HepG2 (cell line): ENCODE data around the gene GFOD1. TPM values are rescaled to one million over a fixed set of nuclear protein-coding genes. Genes with fewer than 3 reads are reported as not detected.

Source experiments
- ATAC-seq: fragments of 200-7000 bp; cut with Tn5 transposase; 3 replicates; pipeline ENCODE4 v1.9.1; 2020; ENCODE audit warnings: mild to moderate bottlenecking, moderate library complexity
- BruUV-seq: library from RNA; stranded (reverse); fragments of 400-500 nt; replicated peaks from 2 replicates; lab custom pipeline; 2021; lab: Mats Ljungman, UMichigan
- CTCF ChIA-PET: fragments of 300-600 bp; formaldehyde crosslinking; extraction: SDS; loops from one replicate; lab custom pipeline; 2021; ENCODE audit warnings: low total read pairs, inconsistent platforms, low intra/inter-chr PET ratio; lab: Yijun Ruan, JAX
- POLR2A ChIA-PET: fragments of 350-600 bp; sonication (Branson Sonifier 250); formaldehyde crosslinking; loops from one replicate; lab custom pipeline; 2020; ENCODE audit warnings: antibody characterized with exemption, inconsistent platforms; lab: Yijun Ruan, JAX
- DNase-seq: peaks from one replicate; pipeline ENCODE4 v3.0.0-alpha.2; 2015; ENCODE audit warnings: low spot score
- FAIRE-seq: peaks from 3 replicates; lab custom pipeline; 2011; peaks lifted over from hg19 to GRCh38; lab: Jason Lieb, UNC
- H2AFZ ChIP-seq: one replicate; pipeline ENCODE4 v1.6.1; 2011; ENCODE audit warnings: low read length, inconsistent platforms
- H3K27ac ChIP-seq: fragments of 300-600 bp; 3 replicates; pipeline ENCODE4 v1.8.0; 2011; ENCODE audit warnings: mixed run types, mild to moderate bottlenecking, mixed read lengths, low read length, inconsistent platforms; ENCODE audit not compliant: insufficient read depth; ENCODE audit errors: extremely low read length
- H3K27me3 ChIP-seq, 2 experiments: fragments of 200-600 bp in 1 of 2; 2 replicates in 1 of 2; 3 replicates in 1 of 2; pipeline versions ENCODE4 v1.6.0 to v1.8.0; 2011; ENCODE audit warnings: low read length in 2 of 2, mild to moderate bottlenecking in 2 of 2, moderate library complexity in 2 of 2, inconsistent platforms in 1 of 2; ENCODE audit not compliant: insufficient read depth in 2 of 2, control insufficient read depth in 1 of 2
- H3K36me3 ChIP-seq, 2 experiments: fragments of 200-600 bp in 1 of 2; replicated peaks in 1 of 2; 2 replicates in 1 of 2; 3 replicates in 1 of 2; pipeline versions ENCODE4 v1.5.1 to v1.8.0; 2011; ENCODE audit warnings: low read length in 2 of 2, inconsistent platforms in 1 of 2; ENCODE audit not compliant: insufficient read depth in 2 of 2, control insufficient read depth in 1 of 2
- H3K4me1 ChIP-seq: 2 replicates; pipeline ENCODE4 v1.5.1; 2012; ENCODE audit warnings: low read length, inconsistent platforms; ENCODE audit not compliant: insufficient read depth
- H3K4me2 ChIP-seq: 2 replicates; pipeline ENCODE4 v1.6.0; 2011; ENCODE audit warnings: low read depth, low read length, inconsistent platforms
- H3K4me3 ChIP-seq, 3 experiments: fragments of 200-600 bp in 1 of 3; sonication (generic), shearing (Covaris generic) in 1 of 3; replicated peaks in 1 of 3; 2 replicates each; pipeline ENCODE4 v1.5.1; 2011 to 2016; ENCODE audit warnings: low read length in 3 of 3, inconsistent platforms in 2 of 3, low read depth in 2 of 3, mild to moderate bottlenecking in 2 of 3, control low read depth in 1 of 3, mixed read lengths in 1 of 3; ENCODE audit not compliant: insufficient read depth in 1 of 3
- H3K79me2 ChIP-seq: one replicate; pipeline ENCODE4 v1.6.1; 2011; ENCODE audit warnings: low read length, inconsistent platforms; ENCODE audit not compliant: insufficient read depth
- H3K9ac ChIP-seq: 2 replicates; pipeline ENCODE4 v1.6.0; 2011; ENCODE audit warnings: mild to moderate bottlenecking, low read depth, low read length, inconsistent platforms; ENCODE audit not compliant: insufficient read depth
- H3K9me3 ChIP-seq: 2 replicates; pipeline ENCODE4 v1.5.1; 2012; ENCODE audit warnings: mild to moderate bottlenecking, low read length
- H4K20me1 ChIP-seq: 2 replicates; pipeline ENCODE4 v1.6.0; 2011; ENCODE audit warnings: inconsistent platforms, mild to moderate bottlenecking, low read length, moderate library complexity; ENCODE audit not compliant: insufficient read depth
- E2F5 ChIP-seq: sonication (generic); formaldehyde crosslinking; conservative IDR thresholded peaks from 2 replicates; pipeline ENCODE4 v1.4.0; 2020; ENCODE audit warnings: missing genetic modification reagents
- FOXA1 ChIP-seq, 2 experiments: fragments of 450-650 bp in 1 of 2; sonication (generic) in 1 of 2; formaldehyde crosslinking in 1 of 2; IDR thresholded peaks; 2 replicates each; pipeline versions ENCODE4 v1.4.0 to v1.6.1; 2016 to 2020; ENCODE audit warnings: missing genetic modification reagents in 1 of 2
- KDM2A ChIP-seq: sonication (generic); formaldehyde crosslinking; IDR thresholded peaks from 2 replicates; pipeline ENCODE4 v1.4.0; 2020; ENCODE audit warnings: low read depth, missing genetic modification reagents, borderline replicate concordance
- MED8 ChIP-seq: sonication (generic); formaldehyde crosslinking; IDR thresholded peaks from 2 replicates; pipeline ENCODE4 v1.8.1; 2023; ENCODE audit warnings: mild to moderate bottlenecking, missing genetic modification reagents; ENCODE audit not compliant: insufficient replicate concordance
- ZIK1 ChIP-seq: sonication (generic); formaldehyde crosslinking; IDR thresholded peaks from 2 replicates; pipeline ENCODE4 v1.5.0; 2020; ENCODE audit warnings: mild to moderate bottlenecking, low read depth, missing genetic modification reagents, borderline replicate concordance
- ZNF460 ChIP-seq: sonication (generic); formaldehyde crosslinking; IDR thresholded peaks from 2 replicates; pipeline ENCODE4 v1.5.1; 2020; ENCODE audit warnings: missing genetic modification reagents, mild to moderate bottlenecking, borderline replicate concordance
- ZNF510 ChIP-seq: sonication (generic); formaldehyde crosslinking; IDR thresholded peaks from 2 replicates; pipeline ENCODE4 v1.4.0; 2020; ENCODE audit warnings: low read depth, mild to moderate bottlenecking, missing genetic modification reagents
- ZNF878 ChIP-seq: sonication (generic); formaldehyde crosslinking; IDR thresholded peaks from 2 replicates; pipeline ENCODE4 v1.8.1; 2023; ENCODE audit warnings: mild to moderate bottlenecking, missing genetic modification reagents, moderate library complexity
- WGBS: methylation state at CpG from one replicate; pipeline ENCODE4 v1.1.6; 2017; ENCODE audit warnings: low lambda C conversion rate; 5-methylcytosine and 5-hydroxymethylcytosine counted together
- in situ Hi-C: cut with HindIII; loops from 2 replicates; pipeline ENCODE4 v1.10.0; 2017; ENCODE audit warnings: low pct_unique_long_range_greater_than_20kb; ENCODE audit not compliant: extremely low pct_ligation_motif_present
- intact Hi-C: fragments of 100-400 bp; cut with micrococcal nuclease; formaldehyde crosslinking; loops from one replicate; pipeline ENCODE4 v1.10.0; 2022; ENCODE audit not compliant: unreplicated experiment
- polyA plus RNA-seq, 8 experiments: library from polyadenylated mRNA; depleted of rRNA in 3 of 8; stranded (reverse) in 7 of 8; unstranded in 1 of 8; fragments of >200 nt; fragmentation: Illumina TruSeq in 4 of 8; extraction: Trizol in 4 of 8; gene quantifications; 2 replicates each; pipeline versions ENCODE4 v1.2.1 to v1.2.3, GENCODE V29; 2011 to 2016; ENCODE audit warnings: low read depth in 4 of 8, missing spikeins in 1 of 8, mixed read lengths in 1 of 8; ENCODE audit not compliant: insufficient read depth in 1 of 8
- total RNA-seq, 5 experiments: library from RNA; depleted of rRNA; stranded (reverse); fragments of >200 nt; fragmentation: Illumina TruSeq; extraction: Trizol; gene quantifications; 2 replicates each; pipeline ENCODE4 v1.2.3, GENCODE V29; 2016; ENCODE audit warnings: low read depth in 1 of 5
- TF ChIP-seq, protein P1 (sequence below), 2 experiments: sonication (generic) in 1 of 2; formaldehyde crosslinking in 1 of 2; IDR thresholded peaks; 2 replicates each; pipeline versions ENCODE4 v1.5.1 to v1.6.1; 2011 to 2020; ENCODE audit warnings: borderline replicate concordance in 1 of 2, low read depth in 1 of 2, low read length in 1 of 2, mild to moderate bottlenecking in 1 of 2, missing genetic modification reagents in 1 of 2, moderate library complexity in 1 of 2

GFOD1 gene
- total and polyA plus RNA-seq, 2 of the 13 experiments (the other 11 are each of a cell fraction or from before 2014, with no cell fraction given) = 1.9 to 6.4 TPM

DNA sequence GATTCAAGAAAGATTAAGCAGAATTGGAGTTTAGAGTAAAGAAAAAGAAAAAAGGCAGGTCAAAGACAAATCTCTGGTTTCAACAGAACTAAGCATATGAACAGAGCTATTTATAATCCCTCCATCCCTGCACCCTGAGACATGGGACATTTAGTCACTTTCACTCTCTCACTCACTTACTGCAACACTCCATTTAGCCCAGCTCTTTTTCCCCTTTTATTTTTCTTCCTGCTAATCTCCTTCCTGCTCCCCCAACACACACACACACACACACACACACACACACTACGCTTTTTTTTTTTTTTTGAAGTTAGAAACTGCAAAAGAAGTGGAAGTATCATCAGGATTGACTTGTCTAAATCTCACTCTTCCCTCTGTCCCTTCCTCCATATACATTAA, 113.9 kb downstream of the GFOD1 start:
- no TSS peak for BruUV-seq
- no peak for TF ChIP-seq ZNF510 (CRISPR knock-in tag)
- TF ChIP-seq, protein P1, sequence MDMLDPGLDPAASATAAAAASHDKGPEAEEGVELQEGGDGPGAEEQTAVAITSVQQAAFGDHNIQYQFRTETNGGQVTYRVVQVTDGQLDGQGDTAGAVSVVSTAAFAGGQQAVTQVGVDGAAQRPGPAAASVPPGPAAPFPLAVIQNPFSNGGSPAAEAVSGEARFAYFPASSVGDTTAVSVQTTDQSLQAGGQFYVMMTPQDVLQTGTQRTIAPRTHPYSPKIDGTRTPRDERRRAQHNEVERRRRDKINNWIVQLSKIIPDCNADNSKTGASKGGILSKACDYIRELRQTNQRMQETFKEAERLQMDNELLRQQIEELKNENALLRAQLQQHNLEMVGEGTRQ (IDR thresholded peaks at IDR 0.05; ENCODE audit: low read depth, low read length) = no peak
- TF ChIP-seq, protein P1 (CRISPR knock-in tag; IDR thresholded peaks at IDR 0.05; ENCODE audit: borderline replicate concordance) = no peak
- no peak for ATAC-seq

DNA sequence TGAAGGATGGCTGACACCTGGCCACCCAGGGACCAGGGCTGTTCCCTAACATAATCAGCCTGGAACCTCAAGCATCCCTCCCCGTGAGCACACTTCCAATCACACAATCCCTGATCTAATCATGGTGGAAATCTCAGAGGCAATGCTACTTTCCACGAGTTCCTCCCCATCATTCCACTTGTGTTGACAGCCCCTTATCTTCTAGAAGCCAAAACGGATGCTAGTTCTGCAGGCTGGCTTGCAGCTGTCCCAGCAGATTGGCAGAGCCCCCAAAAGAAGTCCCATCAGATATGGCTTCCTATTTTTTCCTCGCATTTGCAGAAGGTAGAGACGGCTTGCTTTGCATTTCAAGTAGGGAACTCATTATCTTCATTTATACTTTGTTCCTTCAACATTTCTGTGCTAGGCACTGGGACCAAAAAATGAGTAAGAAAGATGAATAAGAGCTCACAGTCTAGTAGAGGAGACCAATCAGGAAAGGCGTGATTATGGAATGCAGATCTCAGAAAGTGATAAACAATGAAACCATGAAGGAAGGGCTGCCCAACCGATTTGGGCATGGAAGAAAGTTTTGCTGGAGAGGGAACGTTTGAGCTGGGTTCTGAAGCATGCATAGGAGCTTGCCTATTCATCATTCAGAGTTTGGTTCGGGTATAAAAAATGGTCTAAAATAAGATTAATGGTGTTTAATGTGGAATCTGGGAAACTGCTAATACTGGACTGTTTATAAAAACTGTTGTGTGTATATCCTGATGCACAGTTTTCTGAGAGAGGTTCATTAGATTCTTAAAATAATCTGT, 114.5 kb downstream of the GFOD1 start:
- H3K9ac ChIP-seq = no peak overlapping the region
- H3K36me3 ChIP-seq = no peaks in the 10 kb centered on the region
- H3K4me2 ChIP-seq = no peak overlapping the region
- no peaks in the 10 kb centered on the region for H4K20me1 ChIP-seq
- H3K27me3 ChIP-seq = no peaks in the 10 kb centered on the region
- DNase-seq (no peak), FAIRE-seq (no peak), ATAC-seq (no peak)
- intact Hi-C loops = no loop called here
- H3K27ac ChIP-seq = no peak overlapping the region
- ChIA-PET CTCF (no interaction called here), POLR2A (no interaction called here)
- no peaks in the 10 kb centered on the region for H3K9me3 ChIP-seq
- no peaks in the 10 kb centered on the region for H3K79me2 ChIP-seq
- H3K4me1 ChIP-seq = peaks cover 16% of the 10 kb centered on the region
- 78% methylated on average over 9 of the region's 9 CpGs for WGBS
- in situ Hi-C loops = no loop called here
- H2AFZ ChIP-seq = no peak overlapping the region
- H3K4me3 ChIP-seq = no peak overlapping the region
- no TSS peak for BruUV-seq
- TF ChIP-seq E2F5 (CRISPR knock-in tag) (no peak), ZIK1 (CRISPR knock-in tag) (no peak), KDM2A (CRISPR knock-in tag) (no peak), FOXA1 (IDR thresholded peaks at IDR 0.05) (no peak), FOXA1 (CRISPR knock-in tag; IDR thresholded peaks at IDR 0.05) (no peak), ZNF878 (CRISPR knock-in tag) (no peak), MED8 (CRISPR knock-in tag) (no peak), ZNF460 (CRISPR knock-in tag) (no peak)

More for the DNA sequence above, 113.9 kb downstream of the GFOD1 start:
- Histone ChIP-seq H3K4me3 (no peak overlapping the region), H2AFZ (no peak overlapping the region), H3K27ac (no peak overlapping the region), H4K20me1 (no peaks in the 10 kb centered on the region), H3K4me1 (peaks cover 16% of the 10 kb centered on the region), H3K4me2 (no peak overlapping the region), H3K27me3 (no peaks in the 10 kb centered on the region), H3K9ac (no peak overlapping the region), H3K9me3 (no peaks in the 10 kb centered on the region), H3K79me2 (no peaks in the 10 kb centered on the region), H3K36me3 (no peaks in the 10 kb centered on the region)
- ChIA-PET POLR2A (no interaction called here), CTCF (no interaction called here)
- DNase-seq (no peak), FAIRE-seq (no peak)
- intact Hi-C loops (no loop called here), in situ Hi-C loops (no loop called here)
- WGBS = 89% methylated on average over 1 of the region's 1 CpG
